MM.1S (cell line): ENCODE results near the gene CHPT1.

Source experiments
- EZH2phosphoT487 ChIP-seq: fragments of 300-600 bp; sonication (generic); IDR thresholded peaks from 2 replicates; pipeline ENCODE4 v1.6.1; 2018; ENCODE audit warnings: antibody characterized with exemption, low read length
- TF ChIP-seq, protein P1 (sequence below): fragments of 300-600 bp; sonication (generic); IDR thresholded peaks from 2 replicates; pipeline ENCODE4 v1.5.1; 2016; ENCODE audit warnings: antibody characterized with exemption, low read length, mixed read lengths

DNA sequence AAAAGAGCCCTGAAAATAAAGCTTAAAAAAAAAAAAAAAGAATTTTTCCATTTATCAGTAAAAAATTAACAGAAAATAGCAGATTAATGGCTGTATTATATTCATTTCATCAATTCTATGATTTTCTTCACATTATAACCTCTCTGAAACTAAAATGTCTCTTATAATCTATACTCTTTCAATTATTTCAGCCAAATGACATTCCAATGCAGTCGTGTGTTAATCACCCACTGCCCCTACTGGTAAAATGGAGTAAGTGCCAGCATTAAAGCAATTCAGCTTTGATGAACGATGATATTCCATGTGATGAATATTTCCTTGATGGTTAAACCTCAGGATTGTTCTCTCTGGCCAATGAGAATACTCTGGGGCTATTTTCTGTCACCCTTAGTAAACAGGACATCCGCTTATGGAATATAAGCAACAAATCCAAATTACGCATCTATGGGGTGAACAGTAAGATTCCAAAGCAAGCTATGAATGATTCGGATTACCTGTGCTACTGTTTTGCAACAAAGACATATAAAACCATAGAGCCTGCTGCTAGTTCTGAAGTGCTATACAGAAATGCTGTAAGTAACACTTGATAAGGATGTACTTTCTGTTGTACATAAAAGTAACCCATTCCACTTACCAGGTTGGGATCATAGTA, 62.1 kb downstream of the CHPT1 start:
- no peak for TF ChIP-seq EZH2phosphoT487
- TF ChIP-seq, protein P1, sequence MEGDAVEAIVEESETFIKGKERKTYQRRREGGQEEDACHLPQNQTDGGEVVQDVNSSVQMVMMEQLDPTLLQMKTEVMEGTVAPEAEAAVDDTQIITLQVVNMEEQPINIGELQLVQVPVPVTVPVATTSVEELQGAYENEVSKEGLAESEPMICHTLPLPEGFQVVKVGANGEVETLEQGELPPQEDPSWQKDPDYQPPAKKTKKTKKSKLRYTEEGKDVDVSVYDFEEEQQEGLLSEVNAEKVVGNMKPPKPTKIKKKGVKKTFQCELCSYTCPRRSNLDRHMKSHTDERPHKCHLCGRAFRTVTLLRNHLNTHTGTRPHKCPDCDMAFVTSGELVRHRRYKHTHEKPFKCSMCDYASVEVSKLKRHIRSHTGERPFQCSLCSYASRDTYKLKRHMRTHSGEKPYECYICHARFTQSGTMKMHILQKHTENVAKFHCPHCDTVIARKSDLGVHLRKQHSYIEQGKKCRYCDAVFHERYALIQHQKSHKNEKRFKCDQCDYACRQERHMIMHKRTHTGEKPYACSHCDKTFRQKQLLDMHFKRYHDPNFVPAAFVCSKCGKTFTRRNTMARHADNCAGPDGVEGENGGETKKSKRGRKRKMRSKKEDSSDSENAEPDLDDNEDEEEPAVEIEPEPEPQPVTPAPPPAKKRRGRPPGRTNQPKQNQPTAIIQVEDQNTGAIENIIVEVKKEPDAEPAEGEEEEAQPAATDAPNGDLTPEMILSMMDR, result peak; percentile 81
